AG08396 (cell line): Measurements from ENCODE around the gene RASSF4.

Experiments used
- DNase-seq: peaks from one replicate; pipeline ENCODE4 v3.0.0; 2012; ENCODE audit warnings: low spot score, mixed read lengths

The RASSF4 gene

GRCh38 chr10:44959247-44960087 lies at the start of gene RASSF4:
RASSF4 (plus strand) TSS chr10:44959802; CDS start chr10:44970203, 10,401 bp downstream.
- DNase-seq: peak; percentile 97

- no peak for DNase-seq
These were observed 49.7 kb upstream of the RASSF4 start for GRCh38 chr10:44909910-44910309.

- no peak for DNase-seq
These were observed 49.0 kb upstream of the RASSF4 start for GRCh38 chr10:44910602-44911001.

- no peak for DNase-seq
These were observed 48.5 kb upstream of the RASSF4 start, which contains the start of gene TMEM72 for GRCh38 chr10:44911081-44911540. TMEM72 (plus strand) TSS chr10:44911337; CDS start chr10:44911513, 176 bp downstream.

GRCh38 chr10:44911951-44912350 lies 47.7 kb upstream of the RASSF4 start:
- no peak for DNase-seq

GRCh38 chr10:44913350-44914081 lies 46.1 kb upstream of the RASSF4 start:
- DNase-seq: no peak

GRCh38 chr10:44914891-44915290 lies 44.7 kb upstream of the RASSF4 start:
- no peak for DNase-seq

GRCh38 chr10:44916429-44916828 lies 43.2 kb upstream of the RASSF4 start:
- DNase-seq: no peak

- DNase-seq: no peak
These were observed 41.8 kb upstream of the RASSF4 start for GRCh38 chr10:44917848-44918247.

- no peak for DNase-seq
These were observed 39.4 kb upstream of the RASSF4 start for GRCh38 chr10:44920252-44920651.

GRCh38 chr10:44921061-44921460 lies 38.5 kb upstream of the RASSF4 start:
- no peak for DNase-seq

- no peak for DNase-seq
These were observed 38.1 kb upstream of the RASSF4 start for GRCh38 chr10:44921506-44921905.

- no peak for DNase-seq
These were observed 37.6 kb upstream of the RASSF4 start for GRCh38 chr10:44922021-44922420.

- no peak for DNase-seq
These were observed 36.6 kb upstream of the RASSF4 start for GRCh38 chr10:44922796-44923545.

- no peak for DNase-seq
These were observed 36.0 kb upstream of the RASSF4 start for GRCh38 chr10:44923611-44924010.

- no peak for DNase-seq
These were observed 35.2 kb upstream of the RASSF4 start for GRCh38 chr10:44924261-44925040.

GRCh38 chr10:44925224-44925623 lies 34.4 kb upstream of the RASSF4 start:
- no peak for DNase-seq

GRCh38 chr10:44925811-44926750 lies 33.5 kb upstream of the RASSF4 start:
- DNase-seq: no peak

GRCh38 chr10:44926751-44927351 lies 32.8 kb upstream of the RASSF4 start:
- no peak for DNase-seq

- no peak for DNase-seq
These were observed 32.2 kb upstream of the RASSF4 start for GRCh38 chr10:44927352-44927751.
